Measurements from ENCODE around the gene NTF4. TPM values are rescaled to one million over a fixed set of nuclear protein-coding genes. Genes with fewer than 3 reads are reported as not detected.

NTF4 gene
- total and polyA plus RNA-seq, 2 donors (not counting 1 experiment from before 2014, with no cell fraction given) = not detected

- Mint-ChIP-seq H3K9me3 (ENCODE audit: insufficient read depth) (no peaks in the 10 kb centered on the region), H3K27me3 (peaks cover 5% of the 10 kb centered on the region), H3K4me3 (peak within 1 kb of the TSS; percentile 93), H3K4me1 (peaks cover 33% of the 10 kb centered on the region), H3K27ac (peak within 1 kb of the TSS; percentile 87)
- TF ChIP-seq CTCF (IDR thresholded peaks at IDR 0.05) (no peak), EZH2 (IDR thresholded peaks at IDR 0.05; ENCODE audit: borderline replicate concordance, insufficient read depth, low read depth, low read length, poor library complexity, severe bottlenecking) (no peak)
- Histone ChIP-seq H4K20me1 (ENCODE audit: control insufficient read depth, insufficient read depth, low read length, poor library complexity, severe bottlenecking) (peaks cover 43% of the 10 kb centered on the region), H3K4me3 (ENCODE audit: control extremely low read depth in 1 of 5, extremely low read depth in 1 of 5, insufficient read depth in 1 of 5, low read depth in 2 of 5, low read length in 4 of 5) (peak within 1 kb of the TSS; percentile 74 to 89 (median 82)), H3K27ac (ENCODE audit: low read length in 2 of 2) (peak within 1 kb of the TSS; percentile 66 to 90), H3K4me2 (replicated peaks; ENCODE audit: low read depth, low read length, poor library complexity, severe bottlenecking) (peak within 1 kb of the TSS; percentile 93), H3K36me3 (replicated peaks in 1 of 2; ENCODE audit: control extremely low read depth in 1 of 2, control insufficient read depth in 1 of 2, extremely low read depth in 1 of 2, insufficient read depth in 2 of 2, low read length in 1 of 2) (peaks cover 0 to 29% of the 10 kb centered on the region in 2 experiments), H3K9ac (ENCODE audit: low read length) (peak within 1 kb of the TSS; percentile 90), H3K79me2 (ENCODE audit: control insufficient read depth, insufficient read depth, low read length) (peaks cover 47% of the 10 kb centered on the region), H3K9me3 (ENCODE audit: control extremely low read depth in 1 of 3, control insufficient read depth in 2 of 3, insufficient read depth in 1 of 3, low read length in 2 of 3) (peaks cover 0 to 4% (median 0%) of the 10 kb centered on the region in 3 donors), H3K4me1 (ENCODE audit: control insufficient read depth in 2 of 2, insufficient read depth in 2 of 2, low read length in 2 of 2) (peaks cover 20 to 28% of the 10 kb centered on the region in 2 donors), H3K27me3 (replicated peaks in 1 of 4; ENCODE audit: control extremely low read depth in 1 of 4, control insufficient read depth in 3 of 4, insufficient read depth in 4 of 4, low read length in 3 of 4) (peaks cover 0 to 3% (median 0%) of the 10 kb centered on the region in 4 experiments), H2AFZ (ENCODE audit: insufficient read depth, low read depth, low read length, poor library complexity, severe bottlenecking) (peak within 1 kb of the TSS; percentile 88)
- peak; percentile 100 for DNase-seq
- intact Hi-C loops (cut with micrococcal nuclease) = loop anchor here (1.0 to 10.0 kb wide), 8 partner anchors 29 to 792 kb away; partner anchors contain the start of genes AKT1S1, C19orf73, GYS1 and LIN7B
- CTCF ChIA-PET = no interaction called here
- POLR2A ChIA-PET = no interaction called here
- WGBS (ENCODE audit: insufficient coverage) = under 1% methylated on average over 89 of the region's 89 CpGs
- peak; percentile 95 for ATAC-seq (ENCODE audit: low read depth)
Measured at GRCh38 chr19:49085020-49085867, 20.6 kb upstream of the NTF4 start, which contains the start of gene SNRNP70. TSS of gene SNRNP70 (plus strand) at chr19:49085451. CDS start at chr19:49086415, 964 bp downstream.

Data from B cell (primary cell).